ENCODE measurements around the gene GDNF.

- no peak for TF ChIP-seq CTCF (IDR thresholded peaks at IDR 0.05 in 4 of 5, conservative IDR thresholded peaks at IDR 0.05 in 1 of 5)
- TF ChIP-seq POLR2A (IDR thresholded peaks at IDR 0.05): no peak
These were observed 27.5 kb downstream of the GDNF start for GRCh38 chr5:37812365-37812764.

Data from gastrocnemius medialis (tissue), 4 donors.